HepG2 (cell line): Measurements from ENCODE around the gene BHLHE41.

Experiments
- CREM ChIP-seq, 2 experiments: sonication (generic) in 1 of 2; formaldehyde crosslinking in 1 of 2; IDR thresholded peaks; 2 replicates each; pipeline versions ENCODE4 v1.4.0 to v1.6.1; 2016 to 2020; ENCODE audit warnings: antibody characterized with exemption in 1 of 2, mild to moderate bottlenecking in 1 of 2, missing genetic modification reagents in 1 of 2
- CTCF ChIP-seq: sonication (generic); formaldehyde crosslinking; IDR thresholded peaks from 2 replicates; pipeline ENCODE4 v1.5.0; 2020; ENCODE audit warnings: mild to moderate bottlenecking, missing genetic modification reagents, moderate library complexity
- ELF1 ChIP-seq: sonication (generic); formaldehyde crosslinking; IDR thresholded peaks from 2 replicates; pipeline ENCODE4 v1.4.0; 2020; ENCODE audit warnings: missing genetic modification reagents
- EP300 ChIP-seq, 3 experiments: sonication (generic) in 1 of 3; formaldehyde crosslinking in 1 of 3; IDR thresholded peaks; 2 replicates each; pipeline versions ENCODE4 v1.5.1 to v1.6.1; 2011 to 2020; ENCODE audit warnings: low read depth in 2 of 3, low read length in 2 of 3, borderline replicate concordance in 1 of 3, improper control_type of control experiment in 1 of 3, mild to moderate bottlenecking in 1 of 3, missing genetic modification reagents in 1 of 3, moderate library complexity in 1 of 3
- GPN1 ChIP-seq: sonication (generic); formaldehyde crosslinking; IDR thresholded peaks from 2 replicates; pipeline ENCODE4 v1.5.1; 2020; ENCODE audit warnings: missing genetic modification reagents, borderline replicate concordance
- JUND ChIP-seq: sonication (generic); formaldehyde crosslinking; IDR thresholded peaks from 2 replicates; pipeline ENCODE4 v1.8.0; 2022; ENCODE audit warnings: mild to moderate bottlenecking, missing genetic modification reagents
- KDM5B ChIP-seq: sonication (generic); formaldehyde crosslinking; IDR thresholded peaks from 2 replicates; pipeline ENCODE4 v1.4.0; 2020; ENCODE audit warnings: missing genetic modification reagents, mild to moderate bottlenecking, borderline replicate concordance
- PAF1 ChIP-seq: IDR thresholded peaks from 2 replicates; pipeline ENCODE4 v1.6.1; 2016; ENCODE audit warnings: missing genetic modification reagents, missing compliant biosample characterization
- REST ChIP-seq, 2 experiments: IDR thresholded peaks; 2 replicates each; pipeline ENCODE4 v1.6.1; 2011 to 2012; ENCODE audit warnings: low read length in 2 of 2, borderline replicate concordance in 1 of 2, low read depth in 1 of 2, mild to moderate bottlenecking in 1 of 2, moderate library complexity in 1 of 2
- TEAD2 ChIP-seq: sonication (generic); formaldehyde crosslinking; IDR thresholded peaks from 2 replicates; pipeline ENCODE4 v1.9.0; 2021; ENCODE audit warnings: missing genetic modification reagents
- YEATS2 ChIP-seq: sonication (generic); formaldehyde crosslinking; IDR thresholded peaks from 2 replicates; pipeline ENCODE4 v1.4.0; 2020; ENCODE audit warnings: missing genetic modification reagents, borderline replicate concordance
- ZNF747 ChIP-seq: sonication (generic); formaldehyde crosslinking; IDR thresholded peaks from 2 replicates; pipeline ENCODE4 v1.8.1; 2023; ENCODE audit warnings: missing genetic modification reagents, mild to moderate bottlenecking, borderline replicate concordance
- ZSCAN30 ChIP-seq: sonication (generic); formaldehyde crosslinking; IDR thresholded peaks from 2 replicates; pipeline ENCODE4 v1.5.0; 2020; ENCODE audit warnings: mild to moderate bottlenecking, missing genetic modification reagents
- TF ChIP-seq, protein P1 (sequence below): sonication (generic); formaldehyde crosslinking; IDR thresholded peaks from 2 replicates; pipeline ENCODE4 v1.4.0; 2020; ENCODE audit warnings: missing genetic modification reagents

DNA sequence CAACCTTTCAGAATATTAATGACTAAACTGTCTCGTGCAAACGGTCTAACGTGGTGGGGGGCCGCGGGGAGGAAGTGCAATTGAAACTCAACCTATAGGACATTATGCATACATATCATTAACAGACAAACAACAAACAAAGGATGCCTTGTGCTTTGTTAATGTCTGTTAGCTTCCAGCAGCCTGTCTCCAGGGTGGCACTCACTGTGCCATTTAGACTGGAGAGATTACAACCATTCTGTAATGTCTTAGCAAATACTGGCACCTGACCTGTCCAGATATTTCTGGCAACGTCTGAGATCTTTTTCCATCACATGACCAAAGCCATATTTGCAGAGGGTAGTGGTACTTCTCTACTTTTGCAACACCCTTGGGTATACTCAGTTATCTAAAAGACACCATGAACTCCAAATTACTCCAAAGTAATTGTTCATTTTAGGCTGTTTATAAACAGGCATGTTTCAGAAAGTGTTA lies 11.6 kb downstream of the BHLHE41 start:
- TF ChIP-seq CTCF (CRISPR knock-in tag) (no peak), ZSCAN30 (CRISPR knock-in tag) (no peak), PAF1 (CRISPR knock-in tag) (no peak), JUND (no peak), ZNF747 (CRISPR knock-in tag) (no peak), ELF1 (CRISPR knock-in tag) (no peak), EP300 (IDR thresholded peaks at IDR 0.05; ENCODE audit: low read depth in 2 of 2, low read length in 2 of 2) (no peak), EP300 (CRISPR knock-in tag; IDR thresholded peaks at IDR 0.05; ENCODE audit: borderline replicate concordance) (no peak), KDM5B (CRISPR knock-in tag) (no peak), GPN1 (CRISPR knock-in tag) (no peak), YEATS2 (no peak), REST (IDR thresholded peaks at IDR 0.05; ENCODE audit: borderline replicate concordance in 1 of 2, low read depth in 1 of 2, low read length in 2 of 2) (no peak), TEAD2 (CRISPR knock-in tag) (no peak), CREM (IDR thresholded peaks at IDR 0.05) (no peak), CREM (CRISPR knock-in tag; IDR thresholded peaks at IDR 0.05) (no peak)
- TF ChIP-seq, protein P1, sequence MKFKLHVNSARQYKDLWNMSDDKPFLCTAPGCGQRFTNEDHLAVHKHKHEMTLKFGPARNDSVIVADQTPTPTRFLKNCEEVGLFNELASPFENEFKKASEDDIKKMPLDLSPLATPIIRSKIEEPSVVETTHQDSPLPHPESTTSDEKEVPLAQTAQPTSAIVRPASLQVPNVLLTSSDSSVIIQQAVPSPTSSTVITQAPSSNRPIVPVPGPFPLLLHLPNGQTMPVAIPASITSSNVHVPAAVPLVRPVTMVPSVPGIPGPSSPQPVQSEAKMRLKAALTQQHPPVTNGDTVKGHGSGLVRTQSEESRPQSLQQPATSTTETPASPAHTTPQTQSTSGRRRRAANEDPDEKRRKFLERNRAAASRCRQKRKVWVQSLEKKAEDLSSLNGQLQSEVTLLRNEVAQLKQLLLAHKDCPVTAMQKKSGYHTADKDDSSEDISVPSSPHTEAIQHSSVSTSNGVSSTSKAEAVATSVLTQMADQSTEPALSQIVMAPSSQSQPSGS (CRISPR knock-in tag): no peak
